MCF 10A (cell line): ENCODE results near the gene IL22RA1. TPM values are rescaled to one million over a fixed set of nuclear protein-coding genes. Genes with fewer than 3 reads are reported as not detected.

Source experiments
- total RNA-seq: library from RNA; stranded (reverse); gene quantifications from 2 replicates; pipeline ENCODE4 v1.2.3, GENCODE V29; 2022

Gene IL22RA1
- total RNA-seq, 1 experiment from 2014 or later, result not detected

Other genes starting within 250 kb of the IL22RA1 start
- gene CNR2, start 229.8 kb downstream of the IL22RA1 start, total RNA-seq, result not detected in 2 replicates
- 103 and 115 TPM in 2 replicates for gene PNRC2, start 183.3 kb downstream of the IL22RA1 start, total RNA-seq
- 121 and 134 TPM in 2 replicates for gene SRSF10, start 162.8 kb downstream of the IL22RA1 start, total RNA-seq
- 0.05 and 0.12 TPM in 2 replicates for gene MYOM3, start 31.0 kb downstream of the IL22RA1 start, total RNA-seq
- 0.12 and 0.19 TPM in 2 replicates for gene IFNLR1, start 44.1 kb upstream of the IL22RA1 start, total RNA-seq
- gene GRHL3, start 176.2 kb upstream of the IL22RA1 start, total RNA-seq, result 4.7 and 8.9 TPM in 2 replicates